ENCODE data around the gene COMP. TPM values are rescaled to one million over a fixed set of nuclear protein-coding genes. Genes with fewer than 3 reads are reported as not detected.

The COMP gene
- polyA plus RNA-seq, 12 donors = 3.2 to 30.9 (median 9.2) TPM; not detected in 2

GRCh38 chr19:18783958-18784785 is 6.9 kb downstream of the COMP start:
- no peak for DNase-seq

GRCh38 chr19:18782559-18783225 is 8.4 kb downstream of the COMP start:
- no peak for DNase-seq

GRCh38 chr19:18781885-18782527 is 9.1 kb downstream of the COMP start:
- DNase-seq = no peak

- no peak for DNase-seq
These were observed 10.0 kb downstream of the COMP start for GRCh38 chr19:18781047-18781600.

- no peak for DNase-seq
These were observed 10.5 kb downstream of the COMP start for GRCh38 chr19:18780631-18781030.

GRCh38 chr19:18780081-18780480 is 11.0 kb downstream of the COMP start:
- DNase-seq = no peak

GRCh38 chr19:18778826-18779495 is 12.1 kb downstream of the COMP start:
- no peak for DNase-seq

- DNase-seq = no peak
These were observed 13.1 kb downstream of the COMP start for GRCh38 chr19:18778076-18778389.

- no peak for DNase-seq
These were observed 13.6 kb downstream of the COMP start for GRCh38 chr19:18777301-18778075.

GRCh38 chr19:18776736-18777135 is 14.4 kb downstream of the COMP start:
- no peak for DNase-seq

- no peak for DNase-seq
These were observed 14.9 kb downstream of the COMP start for GRCh38 chr19:18776288-18776594.

- no peak for DNase-seq
These were observed 15.4 kb downstream of the COMP start for GRCh38 chr19:18775586-18776287.

GRCh38 chr19:18774782-18775444 is 16.2 kb downstream of the COMP start:
- DNase-seq = no peak

GRCh38 chr19:18774107-18774506 is 17.0 kb downstream of the COMP start:
- no peak for DNase-seq

GRCh38 chr19:18773682-18774081 is 17.4 kb downstream of the COMP start:
- no peak for DNase-seq

- DNase-seq = no peak
These were observed 18.2 kb downstream of the COMP start for GRCh38 chr19:18772620-18773587.

GRCh38 chr19:18771328-18772242 is 19.5 kb downstream of the COMP start:
- DNase-seq = no peak
